ENCODE results near the gene EPAS1.

EPAS1 gene

GRCh38 chr2:46315103-46315890 lies 18.1 kb downstream of the EPAS1 start:
- Histone ChIP-seq H3K27ac (ENCODE audit: low read length) (no peak overlapping the region), H3K36me3 (ENCODE audit: control insufficient read depth, low read depth, low read length) (no peaks in the 10 kb centered on the region), H3K27me3 (ENCODE audit: control insufficient read depth, insufficient read depth, low read length) (no peaks in the 10 kb centered on the region), H3K4me1 (ENCODE audit: control insufficient read depth, low read depth, low read length) (peaks cover under 1% of the 10 kb centered on the region), H3K9me3 (ENCODE audit: control insufficient read depth, low read depth, low read length) (no peaks in the 10 kb centered on the region), H3K4me3 (ENCODE audit: low read length) (no peak overlapping the region), H3K9ac (ENCODE audit: low read length) (no peak overlapping the region)

DNA sequence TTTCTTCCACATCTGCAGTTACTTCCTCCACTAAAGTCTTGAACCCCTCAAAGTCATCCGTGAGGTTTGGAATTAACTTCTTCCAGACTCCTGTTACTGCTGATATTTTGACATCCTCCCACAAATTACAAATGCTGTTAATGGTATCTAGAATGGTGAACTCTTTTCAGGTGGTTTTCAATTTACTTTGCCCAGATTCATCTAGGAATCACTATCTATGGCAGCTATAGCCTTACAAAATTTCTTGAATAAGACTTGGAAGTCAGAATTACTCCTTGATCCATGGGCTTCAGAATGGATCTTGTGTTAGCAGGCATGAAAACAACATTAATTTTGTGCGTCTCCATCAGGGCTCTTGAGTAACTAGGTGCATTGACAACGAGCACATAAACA lies 19.9 kb downstream of the EPAS1 start:
- Histone ChIP-seq H3K27me3 (ENCODE audit: control insufficient read depth, insufficient read depth, low read length) (no peaks in the 10 kb centered on the region), H3K36me3 (ENCODE audit: control insufficient read depth, low read depth, low read length) (no peaks in the 10 kb centered on the region), H3K9ac (ENCODE audit: low read length) (no peak overlapping the region), H3K4me1 (ENCODE audit: control insufficient read depth, low read depth, low read length) (peaks cover 12% of the 10 kb centered on the region), H3K9me3 (ENCODE audit: control insufficient read depth, low read depth, low read length) (no peaks in the 10 kb centered on the region), H3K4me3 (ENCODE audit: low read length) (no peak overlapping the region), H3K27ac (ENCODE audit: low read length) (no peak overlapping the region)

DNA sequence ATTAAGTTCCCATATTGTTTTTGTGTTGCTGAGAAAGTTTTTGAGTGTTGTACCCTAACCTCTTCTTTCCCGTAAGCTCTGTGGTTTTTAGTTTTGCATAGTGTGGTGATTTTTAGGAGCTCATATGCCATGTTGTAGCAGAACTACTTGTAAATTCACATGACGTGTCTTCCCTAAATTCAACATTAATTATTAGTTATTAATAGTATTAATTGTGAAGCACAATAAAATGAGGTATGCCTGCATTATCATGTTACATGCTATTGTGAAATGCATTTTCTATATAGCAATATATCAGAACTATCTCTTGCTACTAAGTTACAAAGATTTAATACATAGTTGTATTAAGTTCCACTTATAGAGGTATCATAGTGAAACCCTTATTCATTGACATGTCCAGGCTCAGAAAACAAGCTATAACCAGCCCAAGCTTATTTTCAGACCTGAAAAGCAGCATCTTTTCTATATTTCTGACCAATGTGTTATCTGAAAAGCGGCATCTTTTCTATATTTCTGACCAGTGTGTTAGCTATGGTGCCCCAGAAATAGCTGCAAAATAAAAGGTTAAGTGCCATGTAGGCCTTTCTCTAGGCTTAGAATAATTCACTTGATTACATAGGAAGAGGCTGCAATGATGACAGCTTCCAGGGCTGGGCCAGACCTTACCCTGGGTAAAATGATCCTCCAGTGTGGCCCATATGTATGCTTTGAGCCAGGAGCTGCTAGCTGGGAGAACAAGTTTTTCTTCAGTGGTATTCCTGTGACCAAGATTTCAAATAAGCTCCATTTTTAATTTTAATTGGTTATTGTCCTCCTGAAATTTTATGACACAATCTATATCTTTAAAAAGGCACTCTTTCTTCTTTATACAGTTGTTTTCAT lies 21.6 kb downstream of the EPAS1 start:
- H3K4me3 ChIP-seq (ENCODE audit: low read length): no peak overlapping the region
- no peaks in the 10 kb centered on the region for H3K9me3 ChIP-seq (ENCODE audit: control insufficient read depth, low read depth, low read length)
- H3K36me3 ChIP-seq (ENCODE audit: control insufficient read depth, low read depth, low read length): no peaks in the 10 kb centered on the region
- H3K9ac ChIP-seq (ENCODE audit: low read length): no peak overlapping the region
- no peaks in the 10 kb centered on the region for H3K27me3 ChIP-seq (ENCODE audit: control insufficient read depth, insufficient read depth, low read length)
- H3K4me1 ChIP-seq (ENCODE audit: control insufficient read depth, low read depth, low read length): peaks cover 12% of the 10 kb centered on the region
- no peak overlapping the region for H3K27ac ChIP-seq (ENCODE audit: low read length)

- no peaks in the 10 kb centered on the region for H3K36me3 ChIP-seq (ENCODE audit: control insufficient read depth, low read depth, low read length)
- no peak overlapping the region for H3K9ac ChIP-seq (ENCODE audit: low read length)
- H3K4me1 ChIP-seq (ENCODE audit: control insufficient read depth, low read depth, low read length): peaks cover 12% of the 10 kb centered on the region
- H3K9me3 ChIP-seq (ENCODE audit: control insufficient read depth, low read depth, low read length): no peaks in the 10 kb centered on the region
- no peak overlapping the region for H3K4me3 ChIP-seq (ENCODE audit: low read length)
- no peaks in the 10 kb centered on the region for H3K27me3 ChIP-seq (ENCODE audit: control insufficient read depth, insufficient read depth, low read length)
- no peak overlapping the region for H3K27ac ChIP-seq (ENCODE audit: low read length)
Observed at GRCh38 chr2:46319711-46320110, 22.5 kb downstream of the EPAS1 start.

- H3K4me3 ChIP-seq (ENCODE audit: low read length): no peak overlapping the region
- H3K36me3 ChIP-seq (ENCODE audit: control insufficient read depth, low read depth, low read length): no peaks in the 10 kb centered on the region
- no peak overlapping the region for H3K9ac ChIP-seq (ENCODE audit: low read length)
- no peak overlapping the region for H3K27ac ChIP-seq (ENCODE audit: low read length)
- H3K4me1 ChIP-seq (ENCODE audit: control insufficient read depth, low read depth, low read length): peaks cover 12% of the 10 kb centered on the region
- no peaks in the 10 kb centered on the region for H3K27me3 ChIP-seq (ENCODE audit: control insufficient read depth, insufficient read depth, low read length)
- no peaks in the 10 kb centered on the region for H3K9me3 ChIP-seq (ENCODE audit: control insufficient read depth, low read depth, low read length)
Observed at GRCh38 chr2:46320141-46320567, 22.9 kb downstream of the EPAS1 start.

- Histone ChIP-seq H3K9ac (ENCODE audit: low read length) (no peak overlapping the region), H3K9me3 (ENCODE audit: control insufficient read depth, low read depth, low read length) (no peaks in the 10 kb centered on the region), H3K4me1 (ENCODE audit: control insufficient read depth, low read depth, low read length) (peaks cover 12% of the 10 kb centered on the region), H3K4me3 (ENCODE audit: low read length) (no peak overlapping the region), H3K27ac (ENCODE audit: low read length) (no peak overlapping the region), H3K27me3 (ENCODE audit: control insufficient read depth, insufficient read depth, low read length) (no peaks in the 10 kb centered on the region), H3K36me3 (ENCODE audit: control insufficient read depth, low read depth, low read length) (no peaks in the 10 kb centered on the region)
Observed at GRCh38 chr2:46323730-46324129, 26.5 kb downstream of the EPAS1 start.

DNA sequence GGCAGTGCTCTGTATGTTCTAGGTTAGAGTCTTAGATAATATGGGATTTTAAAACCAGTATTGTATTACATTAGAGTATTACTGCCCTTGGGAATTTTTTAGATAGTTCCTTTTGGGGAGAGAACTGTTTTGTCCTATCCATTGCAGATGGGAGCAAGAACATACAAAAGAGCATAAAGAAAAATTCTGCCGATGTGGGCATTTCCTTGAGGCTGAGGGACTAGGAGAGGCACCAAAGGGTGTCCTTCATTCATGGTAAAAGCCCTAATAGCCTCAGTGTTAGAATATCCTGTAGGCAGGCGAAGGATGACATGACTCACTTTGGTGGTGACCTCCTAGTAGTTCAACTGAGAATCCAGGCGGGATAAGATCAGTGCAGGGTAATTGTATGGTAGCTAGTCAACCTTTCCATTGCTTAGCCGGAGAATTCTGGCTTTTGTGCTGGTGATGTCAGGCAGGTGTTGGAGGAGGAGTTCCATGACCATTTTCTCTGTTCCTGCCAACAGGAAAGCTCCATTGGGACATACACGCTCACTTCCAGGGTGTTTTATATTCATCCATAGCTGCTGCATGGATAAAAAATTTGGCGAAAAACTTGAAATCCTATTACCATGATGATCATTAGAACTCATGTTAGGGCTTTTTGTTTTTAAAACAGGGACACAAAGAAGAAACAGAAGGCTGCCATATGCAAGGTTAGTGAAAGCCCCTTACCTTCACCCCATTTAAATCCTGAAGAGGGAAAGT lies 28.1 kb downstream of the EPAS1 start:
- Histone ChIP-seq H3K9ac (ENCODE audit: low read length) (no peak overlapping the region), H3K27ac (ENCODE audit: low read length) (no peak overlapping the region), H3K36me3 (ENCODE audit: control insufficient read depth, low read depth, low read length) (no peaks in the 10 kb centered on the region), H3K4me3 (ENCODE audit: low read length) (no peak overlapping the region), H3K4me1 (ENCODE audit: control insufficient read depth, low read depth, low read length) (peaks cover 11% of the 10 kb centered on the region), H3K9me3 (ENCODE audit: control insufficient read depth, low read depth, low read length) (no peaks in the 10 kb centered on the region), H3K27me3 (ENCODE audit: control insufficient read depth, insufficient read depth, low read length) (no peaks in the 10 kb centered on the region)

DNA sequence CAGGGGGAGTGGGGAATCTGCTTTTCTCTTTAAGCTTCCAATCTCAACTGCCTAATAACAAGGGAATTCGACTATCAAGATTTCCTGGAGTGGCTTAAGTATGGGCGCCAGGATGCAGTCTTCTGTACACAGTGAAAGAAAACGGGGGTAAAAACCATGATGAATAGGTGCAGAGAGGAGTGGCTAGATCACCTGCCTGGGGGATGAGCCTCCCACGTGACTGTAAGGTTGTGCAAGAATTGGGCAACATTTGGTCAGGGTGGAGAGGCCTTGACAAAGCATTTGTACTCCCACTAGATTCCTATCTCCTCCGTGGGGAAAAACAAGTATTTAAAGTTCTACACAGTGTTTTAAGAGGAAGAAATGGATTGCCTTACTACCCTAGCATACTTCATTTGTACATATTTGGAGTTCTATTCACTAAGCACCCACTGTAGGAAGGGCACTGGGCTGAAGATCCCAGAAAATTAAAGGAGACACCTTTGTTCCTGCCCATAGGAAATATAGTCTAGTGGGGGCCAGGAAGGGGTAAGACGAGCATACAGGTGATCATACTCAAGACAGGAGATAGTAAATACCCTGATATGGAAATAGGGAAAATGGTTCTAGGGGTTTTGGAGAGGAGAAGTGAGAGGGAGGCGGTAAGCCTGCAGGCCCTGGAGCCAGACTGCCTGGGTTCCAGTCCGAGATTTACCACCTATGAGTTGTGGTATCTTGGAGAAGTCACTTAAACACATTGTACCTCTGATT lies 29.2 kb downstream of the EPAS1 start:
- Histone ChIP-seq H3K4me1 (ENCODE audit: control insufficient read depth, low read depth, low read length) (peaks cover 2% of the 10 kb centered on the region), H3K27me3 (ENCODE audit: control insufficient read depth, insufficient read depth, low read length) (no peaks in the 10 kb centered on the region), H3K27ac (ENCODE audit: low read length) (no peak overlapping the region), H3K9me3 (ENCODE audit: control insufficient read depth, low read depth, low read length) (no peaks in the 10 kb centered on the region), H3K9ac (ENCODE audit: low read length) (no peak overlapping the region), H3K4me3 (ENCODE audit: low read length) (no peak overlapping the region), H3K36me3 (ENCODE audit: control insufficient read depth, low read depth, low read length) (no peaks in the 10 kb centered on the region)

DNA sequence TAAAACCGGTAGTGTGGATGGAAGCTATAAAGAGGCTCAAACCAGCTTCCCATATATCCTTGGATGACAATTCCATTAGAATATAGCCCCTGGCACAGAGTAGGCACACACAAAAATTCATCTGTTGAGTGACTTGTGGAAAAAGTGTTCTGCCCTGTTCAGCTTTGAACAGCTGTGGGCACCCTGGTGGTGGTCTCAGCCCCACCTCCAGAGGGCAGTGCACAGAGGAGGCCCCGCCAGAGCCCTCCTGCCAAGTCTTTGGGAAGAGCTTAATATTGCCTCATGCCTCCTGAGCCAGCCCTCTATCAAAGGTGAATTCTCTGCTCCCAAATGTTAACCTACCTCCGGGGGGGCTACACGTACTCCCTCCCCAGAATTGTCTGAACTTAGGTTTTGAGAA lies 30.4 kb downstream of the EPAS1 start:
- no peaks in the 10 kb centered on the region for H3K4me1 ChIP-seq (ENCODE audit: control insufficient read depth, low read depth, low read length)
- no peaks in the 10 kb centered on the region for H3K27me3 ChIP-seq (ENCODE audit: control insufficient read depth, insufficient read depth, low read length)
- no peak overlapping the region for H3K27ac ChIP-seq (ENCODE audit: low read length)
- H3K36me3 ChIP-seq (ENCODE audit: control insufficient read depth, low read depth, low read length): no peaks in the 10 kb centered on the region
- H3K9ac ChIP-seq (ENCODE audit: low read length): no peak overlapping the region
- no peaks in the 10 kb centered on the region for H3K9me3 ChIP-seq (ENCODE audit: control insufficient read depth, low read depth, low read length)
- no peak overlapping the region for H3K4me3 ChIP-seq (ENCODE audit: low read length)

DNA sequence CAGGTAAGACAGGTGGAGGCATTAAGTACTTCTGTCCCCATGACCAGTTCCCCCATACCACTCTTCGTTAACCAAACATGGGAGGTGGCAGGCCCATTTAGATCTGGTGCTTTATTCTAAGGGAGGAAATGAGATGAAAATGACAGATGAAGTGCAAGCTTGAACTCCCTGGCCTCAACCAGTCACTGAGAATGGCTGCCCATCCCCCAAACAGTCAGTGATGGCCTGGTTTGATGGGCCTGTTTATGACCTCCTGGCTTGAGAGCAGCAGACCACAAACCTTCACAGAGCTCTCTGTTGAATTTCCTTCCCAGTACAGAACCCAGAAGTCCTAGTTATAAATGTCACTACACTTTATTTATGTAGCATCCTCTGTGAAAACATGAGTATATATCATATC lies 31.1 kb downstream of the EPAS1 start:
- H3K4me3 ChIP-seq (ENCODE audit: low read length): no peak overlapping the region
- no peaks in the 10 kb centered on the region for H3K9me3 ChIP-seq (ENCODE audit: control insufficient read depth, low read depth, low read length)
- no peaks in the 10 kb centered on the region for H3K27me3 ChIP-seq (ENCODE audit: control insufficient read depth, insufficient read depth, low read length)
- no peaks in the 10 kb centered on the region for H3K4me1 ChIP-seq (ENCODE audit: control insufficient read depth, low read depth, low read length)
- no peak overlapping the region for H3K9ac ChIP-seq (ENCODE audit: low read length)
- no peak overlapping the region for H3K27ac ChIP-seq (ENCODE audit: low read length)
- no peaks in the 10 kb centered on the region for H3K36me3 ChIP-seq (ENCODE audit: control insufficient read depth, low read depth, low read length)

DNA sequence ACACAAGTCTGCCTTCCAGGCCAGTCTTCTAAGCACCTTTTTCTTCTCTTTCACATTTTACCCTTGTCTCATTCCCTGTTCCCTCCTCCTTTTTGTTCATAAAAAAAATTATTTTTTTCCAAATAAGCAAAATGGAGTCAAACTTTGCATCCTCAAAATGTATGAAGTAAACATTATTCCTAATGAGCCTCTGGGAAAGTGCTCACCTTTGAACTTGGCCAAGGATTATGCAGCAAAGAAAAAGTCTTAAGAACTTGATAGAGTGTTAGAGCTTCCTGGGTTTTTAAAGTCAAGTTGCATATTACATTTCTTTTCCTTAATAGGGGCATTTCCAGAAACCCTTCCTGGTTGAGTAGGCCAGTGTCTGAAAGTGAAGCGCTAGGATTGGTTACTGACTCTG lies 31.6 kb downstream of the EPAS1 start:
- Histone ChIP-seq H3K27ac (ENCODE audit: low read length) (no peak overlapping the region), H3K9ac (ENCODE audit: low read length) (no peak overlapping the region), H3K36me3 (ENCODE audit: control insufficient read depth, low read depth, low read length) (no peaks in the 10 kb centered on the region), H3K4me1 (ENCODE audit: control insufficient read depth, low read depth, low read length) (no peaks in the 10 kb centered on the region), H3K27me3 (ENCODE audit: control insufficient read depth, insufficient read depth, low read length) (no peaks in the 10 kb centered on the region), H3K9me3 (ENCODE audit: control insufficient read depth, low read depth, low read length) (no peaks in the 10 kb centered on the region), H3K4me3 (ENCODE audit: low read length) (no peak overlapping the region)

Data from iPS-18a (cell line).